Measurements from ENCODE around the gene ARHGAP26. TPM values are rescaled to one million over a fixed set of nuclear protein-coding genes. Genes with fewer than 3 reads are reported as not detected.

ARHGAP26 gene
- total RNA-seq, 1 experiment from 2014 or later = 39.8 TPM

DNA sequence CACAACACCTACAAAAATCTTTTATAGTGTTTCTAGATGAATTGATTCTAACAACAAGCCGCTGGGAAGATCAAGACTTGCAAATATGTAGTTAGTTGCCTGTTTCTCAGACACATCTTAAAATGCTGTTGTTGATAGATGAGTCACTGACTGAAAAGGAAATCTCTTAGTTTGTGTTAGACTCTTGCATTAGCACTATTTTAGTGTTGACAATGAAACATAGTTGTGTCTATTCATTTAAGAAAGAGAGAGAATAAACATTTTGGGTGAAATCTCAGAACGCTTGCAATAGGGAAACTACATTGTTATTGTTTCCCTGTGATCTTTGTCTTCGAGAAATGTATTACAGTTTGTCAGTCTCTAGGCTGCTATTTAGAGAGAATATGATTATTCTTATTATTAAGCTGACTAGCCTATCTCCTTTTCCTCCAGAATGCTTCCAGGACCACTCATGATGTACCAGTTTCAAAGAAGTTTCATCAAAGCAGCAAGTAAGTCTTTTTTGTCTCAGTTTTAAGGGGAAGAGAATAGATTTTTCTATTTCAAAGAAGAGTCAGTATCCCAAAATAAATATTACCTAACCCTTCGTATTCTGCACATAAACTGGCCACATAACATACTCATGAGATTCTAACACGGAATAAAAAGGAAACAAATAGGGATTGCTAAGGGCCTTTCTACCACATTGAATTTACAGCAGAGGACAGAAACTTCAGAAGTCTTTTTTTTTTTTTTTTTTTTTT is 285.6 kb downstream of the ARHGAP26 start:
- no peak overlapping the region for H3K9ac ChIP-seq (ENCODE audit: low read length)
- no peaks in the 10 kb centered on the region for H3K79me2 ChIP-seq (ENCODE audit: low read length)
- H3K9me2 ChIP-seq (replicated peaks; ENCODE audit: insufficient read depth, low read length) = no peaks in the 10 kb centered on the region
- no peak overlapping the region for H3K4me2 ChIP-seq (ENCODE audit: low read depth, low read length, poor library complexity, severe bottlenecking)
- H3K36me3 ChIP-seq (ENCODE audit: insufficient read depth, low read length) = no peaks in the 10 kb centered on the region
- no peaks in the 10 kb centered on the region for H3K9me3 ChIP-seq (ENCODE audit: low read length)
- H2AFZ ChIP-seq (ENCODE audit: low read length) = peak overlapping the region; percentile 8; the same call in 1 of the 2 replicates
- H3K27ac ChIP-seq (ENCODE audit: low read length) = peak overlapping the region; percentile 97; the same call in 1 of the 2 replicates
- no peak for DNase-seq
- H4K20me1 ChIP-seq (ENCODE audit: insufficient read depth, low read depth, low read length) = no peaks in the 10 kb centered on the region
- H3K27me3 ChIP-seq (ENCODE audit: low read length) = no peaks in the 10 kb centered on the region
- H3K4me1 ChIP-seq (ENCODE audit: low read length) = peaks cover 73% of the 10 kb centered on the region
- H3K4me3 ChIP-seq (ENCODE audit: low read length) = no peak overlapping the region

DNA sequence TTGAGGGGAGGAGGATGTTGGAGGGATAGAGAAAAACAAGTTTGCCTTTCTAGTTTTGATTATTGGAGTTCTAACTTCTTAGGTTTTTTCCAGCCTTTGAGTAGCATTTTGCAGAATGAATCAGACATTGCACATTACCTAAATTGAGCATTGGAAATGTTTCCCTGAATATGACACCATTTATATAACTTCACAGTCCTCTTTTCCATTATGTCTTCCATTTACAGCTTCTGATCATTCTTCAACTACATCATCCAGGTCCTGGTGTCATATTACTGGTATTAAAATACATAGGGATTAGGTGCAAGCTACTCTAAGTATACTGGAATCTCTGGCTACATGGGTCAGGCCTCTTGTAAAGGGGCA is 286.1 kb downstream of the ARHGAP26 start:
- no peak overlapping the region for H2AFZ ChIP-seq (ENCODE audit: low read length)
- H3K27me3 ChIP-seq (ENCODE audit: low read length) = no peaks in the 10 kb centered on the region
- no peak overlapping the region for H3K4me2 ChIP-seq (ENCODE audit: low read depth, low read length, poor library complexity, severe bottlenecking)
- no peak overlapping the region for H3K4me3 ChIP-seq (ENCODE audit: low read length)
- no peak for DNase-seq
- no peaks in the 10 kb centered on the region for H3K36me3 ChIP-seq (ENCODE audit: insufficient read depth, low read length)
- H3K9me3 ChIP-seq (ENCODE audit: low read length) = no peaks in the 10 kb centered on the region
- H3K79me2 ChIP-seq (ENCODE audit: low read length) = no peaks in the 10 kb centered on the region
- H3K27ac ChIP-seq (ENCODE audit: low read length) = no peak overlapping the region; the same call in 1 of the 2 replicates
- no peaks in the 10 kb centered on the region for H3K9me2 ChIP-seq (replicated peaks; ENCODE audit: insufficient read depth, low read length)
- H3K9ac ChIP-seq (ENCODE audit: low read length) = no peak overlapping the region
- H4K20me1 ChIP-seq (ENCODE audit: insufficient read depth, low read depth, low read length) = no peaks in the 10 kb centered on the region
- peaks cover 68% of the 10 kb centered on the region for H3K4me1 ChIP-seq (ENCODE audit: low read length)

GRCh38 chr5:143056792-143057579 is 286.8 kb downstream of the ARHGAP26 start:
- Histone ChIP-seq H3K79me2 (ENCODE audit: low read length) (no peaks in the 10 kb centered on the region), H3K9me2 (replicated peaks; ENCODE audit: insufficient read depth, low read length) (no peaks in the 10 kb centered on the region), H2AFZ (ENCODE audit: low read length) (no peak overlapping the region), H3K4me2 (ENCODE audit: low read depth, low read length, poor library complexity, severe bottlenecking) (no peak overlapping the region), H3K9ac (ENCODE audit: low read length) (no peak overlapping the region), H3K36me3 (ENCODE audit: insufficient read depth, low read length) (no peaks in the 10 kb centered on the region), H3K4me3 (ENCODE audit: low read length) (no peak overlapping the region), H3K4me1 (ENCODE audit: low read length) (peaks cover 61% of the 10 kb centered on the region), H3K9me3 (ENCODE audit: low read length) (no peaks in the 10 kb centered on the region), H3K27ac (ENCODE audit: low read length) (0 out of 2 replicates have a peak overlapping the region, but pooled peaks have one; percentile 2), H3K27me3 (ENCODE audit: low read length) (no peaks in the 10 kb centered on the region), H4K20me1 (ENCODE audit: insufficient read depth, low read depth, low read length) (no peaks in the 10 kb centered on the region)
- no peak for DNase-seq

GRCh38 chr5:143057580-143057999 is 287.4 kb downstream of the ARHGAP26 start:
- Histone ChIP-seq H3K4me2 (ENCODE audit: low read depth, low read length, poor library complexity, severe bottlenecking) (no peak overlapping the region), H3K9me3 (ENCODE audit: low read length) (no peaks in the 10 kb centered on the region), H3K27ac (ENCODE audit: low read length) (0 out of 2 replicates have a peak overlapping the region, but pooled peaks have one; percentile 2), H3K36me3 (ENCODE audit: insufficient read depth, low read length) (no peaks in the 10 kb centered on the region), H3K9ac (ENCODE audit: low read length) (no peak overlapping the region), H3K4me3 (ENCODE audit: low read length) (no peak overlapping the region), H2AFZ (ENCODE audit: low read length) (no peak overlapping the region), H3K9me2 (replicated peaks; ENCODE audit: insufficient read depth, low read length) (no peaks in the 10 kb centered on the region), H4K20me1 (ENCODE audit: insufficient read depth, low read depth, low read length) (no peaks in the 10 kb centered on the region), H3K79me2 (ENCODE audit: low read length) (no peaks in the 10 kb centered on the region), H3K4me1 (ENCODE audit: low read length) (peaks cover 55% of the 10 kb centered on the region), H3K27me3 (ENCODE audit: low read length) (no peaks in the 10 kb centered on the region)
- no peak for DNase-seq

GRCh38 chr5:143059355-143059754 is 289.2 kb downstream of the ARHGAP26 start:
- no peak overlapping the region for H3K9ac ChIP-seq (ENCODE audit: low read length)
- no peaks in the 10 kb centered on the region for H3K9me3 ChIP-seq (ENCODE audit: low read length)
- no peaks in the 10 kb centered on the region for H3K79me2 ChIP-seq (ENCODE audit: low read length)
- H3K4me1 ChIP-seq (ENCODE audit: low read length) = peaks cover 38% of the 10 kb centered on the region
- no peak overlapping the region for H3K27ac ChIP-seq (ENCODE audit: low read length)
- H3K36me3 ChIP-seq (ENCODE audit: insufficient read depth, low read length) = no peaks in the 10 kb centered on the region
- no peaks in the 10 kb centered on the region for H3K9me2 ChIP-seq (replicated peaks; ENCODE audit: insufficient read depth, low read length)
- no peak overlapping the region for H3K4me3 ChIP-seq (ENCODE audit: low read length)
- H2AFZ ChIP-seq (ENCODE audit: low read length) = no peak overlapping the region
- H3K4me2 ChIP-seq (ENCODE audit: low read depth, low read length, poor library complexity, severe bottlenecking) = no peak overlapping the region
- no peak for DNase-seq
- H3K27me3 ChIP-seq (ENCODE audit: low read length) = no peaks in the 10 kb centered on the region
- no peaks in the 10 kb centered on the region for H4K20me1 ChIP-seq (ENCODE audit: insufficient read depth, low read depth, low read length)

DNA sequence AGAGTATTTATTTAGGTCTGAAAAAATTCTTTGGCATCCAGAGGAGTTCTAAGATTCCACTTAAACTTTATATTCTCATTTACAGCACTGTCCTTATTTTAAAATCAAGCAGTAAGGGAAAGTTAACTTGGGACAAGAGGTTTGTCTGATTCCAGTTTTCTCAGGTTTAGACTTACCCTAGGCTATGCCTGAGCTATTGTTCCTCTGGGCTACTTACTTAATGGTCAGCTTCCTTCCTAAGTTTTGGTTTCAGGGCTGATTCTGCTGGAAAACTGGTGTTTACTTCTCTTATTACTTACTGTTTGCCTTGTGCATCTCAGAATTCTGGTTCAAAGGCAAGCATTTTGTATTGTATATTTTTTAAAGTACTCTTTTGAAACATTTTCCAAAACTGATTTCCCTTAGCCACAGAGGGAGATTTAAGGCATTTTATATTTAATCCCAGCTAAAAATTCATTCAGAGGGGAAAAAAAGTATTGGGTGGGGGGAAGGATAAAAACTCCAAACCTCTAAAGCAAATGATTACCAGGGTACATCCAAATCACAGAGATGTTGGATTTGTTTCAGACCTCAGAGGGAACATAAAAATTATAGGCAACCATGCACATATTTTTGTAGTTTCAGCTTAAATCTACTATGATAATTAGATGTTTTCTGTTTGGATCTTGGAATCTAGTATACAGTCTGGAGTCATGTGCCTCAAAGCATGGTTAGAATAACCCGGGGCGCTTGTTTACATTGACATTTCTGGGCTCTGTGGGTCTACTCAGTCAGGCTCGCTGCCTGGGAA is 290.0 kb downstream of the ARHGAP26 start:
- Histone ChIP-seq H3K36me3 (ENCODE audit: insufficient read depth, low read length) (no peaks in the 10 kb centered on the region), H3K9me2 (replicated peaks; ENCODE audit: insufficient read depth, low read length) (no peaks in the 10 kb centered on the region), H3K27me3 (ENCODE audit: low read length) (no peaks in the 10 kb centered on the region), H3K4me3 (ENCODE audit: low read length) (no peak overlapping the region), H3K27ac (ENCODE audit: low read length) (no peak overlapping the region), H3K9ac (ENCODE audit: low read length) (no peak overlapping the region), H3K9me3 (ENCODE audit: low read length) (no peaks in the 10 kb centered on the region), H3K79me2 (ENCODE audit: low read length) (no peaks in the 10 kb centered on the region), H2AFZ (ENCODE audit: low read length) (no peak overlapping the region), H4K20me1 (ENCODE audit: insufficient read depth, low read depth, low read length) (no peaks in the 10 kb centered on the region), H3K4me2 (ENCODE audit: low read depth, low read length, poor library complexity, severe bottlenecking) (no peak overlapping the region), H3K4me1 (ENCODE audit: low read length) (peaks cover 32% of the 10 kb centered on the region)
- no peak for DNase-seq

- Histone ChIP-seq H3K79me2 (ENCODE audit: low read length) (no peaks in the 10 kb centered on the region), H3K27me3 (ENCODE audit: low read length) (no peaks in the 10 kb centered on the region), H3K4me1 (ENCODE audit: low read length) (peaks cover 26% of the 10 kb centered on the region), H4K20me1 (ENCODE audit: insufficient read depth, low read depth, low read length) (no peaks in the 10 kb centered on the region), H3K27ac (ENCODE audit: low read length) (no peak overlapping the region), H2AFZ (ENCODE audit: low read length) (no peak overlapping the region), H3K4me3 (ENCODE audit: low read length) (no peak overlapping the region), H3K36me3 (ENCODE audit: insufficient read depth, low read length) (no peaks in the 10 kb centered on the region), H3K4me2 (ENCODE audit: low read depth, low read length, poor library complexity, severe bottlenecking) (no peak overlapping the region), H3K9me3 (ENCODE audit: low read length) (no peaks in the 10 kb centered on the region), H3K9me2 (replicated peaks; ENCODE audit: insufficient read depth, low read length) (no peaks in the 10 kb centered on the region), H3K9ac (ENCODE audit: low read length) (no peak overlapping the region)
- no peak for DNase-seq
Measured at GRCh38 chr5:143061161-143061945, 291.2 kb downstream of the ARHGAP26 start.

Data from Karpas-422 (cell line).